ENCODE results near the gene ENPP7. TPM values are rescaled to one million over a fixed set of nuclear protein-coding genes. Genes with fewer than 3 reads are reported as not detected.

The ENPP7 gene
- polyA plus RNA-seq, 1 experiment = not detected

GRCh38 chr17:79684132-79684985 is 46.4 kb upstream of the ENPP7 start:
- no peak for TF ChIP-seq CTCF (IDR thresholded peaks at IDR 0.05; ENCODE audit: low read depth, low read length)
- Histone ChIP-seq H3K9me3 (ENCODE audit: control insufficient read depth, insufficient read depth, low read length) (no peaks in the 10 kb centered on the region), H3K27ac (ENCODE audit: low read depth, low read length) (no peak overlapping the region), H3K4me3 (ENCODE audit: low read depth, low read length) (no peak overlapping the region), H3K27me3 (ENCODE audit: control insufficient read depth, insufficient read depth, low read length) (peaks cover 4% of the 10 kb centered on the region)
- no peak for DNase-seq (ENCODE audit: low read depth, low spot score)
- ChIA-PET CTCF (no interaction called here), POLR2A (no interaction called here)

- Histone ChIP-seq H3K9me3 (ENCODE audit: control insufficient read depth, insufficient read depth, low read length) (no peaks in the 10 kb centered on the region), H3K27ac (ENCODE audit: low read depth, low read length) (no peak overlapping the region), H3K4me3 (ENCODE audit: low read depth, low read length) (no peak overlapping the region), H3K27me3 (ENCODE audit: control insufficient read depth, insufficient read depth, low read length) (peaks cover 4% of the 10 kb centered on the region)
- no peak for TF ChIP-seq CTCF (IDR thresholded peaks at IDR 0.05; ENCODE audit: low read depth, low read length)
- ChIA-PET POLR2A (no interaction called here), CTCF (no interaction called here)
- DNase-seq (ENCODE audit: low read depth, low spot score) = no peak
Observed at GRCh38 chr17:79685121-79685520, 45.6 kb upstream of the ENPP7 start.

GRCh38 chr17:79686476-79686875 is 44.3 kb upstream of the ENPP7 start:
- ChIA-PET POLR2A (no interaction called here), CTCF (no interaction called here)
- H3K27me3 ChIP-seq (ENCODE audit: control insufficient read depth, insufficient read depth, low read length) = peaks cover 10% of the 10 kb centered on the region
- H3K4me3 ChIP-seq (ENCODE audit: low read depth, low read length) = no peak overlapping the region
- no peak for DNase-seq (ENCODE audit: low read depth, low spot score)
- no peaks in the 10 kb centered on the region for H3K9me3 ChIP-seq (ENCODE audit: control insufficient read depth, insufficient read depth, low read length)
- TF ChIP-seq CTCF (IDR thresholded peaks at IDR 0.05; ENCODE audit: low read depth, low read length) = no peak
- no peak overlapping the region for H3K27ac ChIP-seq (ENCODE audit: low read depth, low read length)

GRCh38 chr17:79690466-79690865 is 40.3 kb upstream of the ENPP7 start:
- DNase-seq (ENCODE audit: low read depth, low spot score) = no peak
- H3K27me3 ChIP-seq (ENCODE audit: control insufficient read depth, insufficient read depth, low read length) = peaks cover 18% of the 10 kb centered on the region
- no peak overlapping the region for H3K4me3 ChIP-seq (ENCODE audit: low read depth, low read length)
- no peak for TF ChIP-seq CTCF (IDR thresholded peaks at IDR 0.05; ENCODE audit: low read depth, low read length)
- no peaks in the 10 kb centered on the region; the same call in 1 of the 2 replicates for H3K9me3 ChIP-seq (ENCODE audit: control insufficient read depth, insufficient read depth, low read length)
- CTCF ChIA-PET = no interaction called here
- H3K27ac ChIP-seq (ENCODE audit: low read depth, low read length) = no peak overlapping the region
- POLR2A ChIA-PET = no interaction called here

GRCh38 chr17:79690988-79691836 is 39.5 kb upstream of the ENPP7 start:
- Histone ChIP-seq H3K4me3 (ENCODE audit: low read depth, low read length) (no peak overlapping the region), H3K9me3 (ENCODE audit: control insufficient read depth, insufficient read depth, low read length) (no peaks in the 10 kb centered on the region; the same call in 1 of the 2 replicates), H3K27me3 (ENCODE audit: control insufficient read depth, insufficient read depth, low read length) (peaks cover 24% of the 10 kb centered on the region), H3K27ac (ENCODE audit: low read depth, low read length) (no peak overlapping the region)
- POLR2A ChIA-PET = no interaction called here
- DNase-seq (ENCODE audit: low read depth, low spot score) = no peak
- no peak for TF ChIP-seq CTCF (IDR thresholded peaks at IDR 0.05; ENCODE audit: low read depth, low read length)
- CTCF ChIA-PET = interaction anchor here (1.3 kb wide), 1 partner anchor 17 kb away, joined by 4 read pairs; no protein-coding TSS in a partner anchor

All from AG04450 (cell line).